SKM-1 treated with dmso at 0.1 percent for 144 hours (cell line): ENCODE data around the gene UIMC1.
"Not testable (repeated sequence)": the region's sequence is repeated elsewhere in the genome, so short reads cannot be mapped to it uniquely, and the experiment has no call there.

ENCODE experiments used
- DNase-seq: peaks from one replicate; lab custom pipeline; 2025; ENCODE audit not compliant: unreplicated experiment; lab: John Stamatoyannopoulos, UW

The UIMC1 gene

GRCh38 chr5:177006265-177006972 lies at the start of gene UIMC1:
Gene UIMC1, minus strand, starts transcription at chr5:177006779. Its CDS starts 24,164 bp downstream, at chr5:176982615.
- peak; percentile 81 for DNase-seq

GRCh38 chr5:177049285-177049684 lies 42.7 kb upstream of the UIMC1 start:
- no peak for DNase-seq

GRCh38 chr5:177048531-177048930 lies 42.0 kb upstream of the UIMC1 start:
- DNase-seq = not testable (repeated sequence)

- no peak for DNase-seq
These were observed 39.1 kb upstream of the UIMC1 start for GRCh38 chr5:177045631-177046030.

GRCh38 chr5:177044641-177045040 lies 38.1 kb upstream of the UIMC1 start:
- DNase-seq = no peak

- DNase-seq = no peak
These were observed 37.4 kb upstream of the UIMC1 start for GRCh38 chr5:177043958-177044357.

- no peak for DNase-seq
These were observed 36.5 kb upstream of the UIMC1 start for GRCh38 chr5:177043114-177043513.

- no peak for DNase-seq
These were observed 35.4 kb upstream of the UIMC1 start for GRCh38 chr5:177041936-177042335.

GRCh38 chr5:177040814-177041420 lies 34.3 kb upstream of the UIMC1 start:
- DNase-seq = no peak

GRCh38 chr5:177036921-177037320 lies 30.3 kb upstream of the UIMC1 start:
- DNase-seq = no peak

GRCh38 chr5:177036443-177036842 lies 29.9 kb upstream of the UIMC1 start:
- DNase-seq = no peak

GRCh38 chr5:177035976-177036375 lies 29.4 kb upstream of the UIMC1 start:
- DNase-seq = no peak

GRCh38 chr5:177029498-177029897 lies 22.9 kb upstream of the UIMC1 start:
- no peak for DNase-seq

GRCh38 chr5:177027665-177028064 lies 21.1 kb upstream of the UIMC1 start:
- DNase-seq = no peak

- DNase-seq = no peak
These were observed 18.6 kb upstream of the UIMC1 start for GRCh38 chr5:177025101-177025601.

- no peak for DNase-seq
These were observed 18.0 kb upstream of the UIMC1 start for GRCh38 chr5:177024559-177024958.

- DNase-seq = no peak
These were observed 16.7 kb upstream of the UIMC1 start for GRCh38 chr5:177023303-177023664.

- DNase-seq = peak; percentile 90
These were observed 16.1 kb upstream of the UIMC1 start, which contains the start of gene ZNF346 for GRCh38 chr5:177022386-177023302. Gene ZNF346, plus strand, starts transcription at chr5:177022696. Its CDS starts 43 bp downstream, at chr5:177022739.

- no peak for DNase-seq
These were observed 13.5 kb upstream of the UIMC1 start for GRCh38 chr5:177020033-177020432.

- no peak for DNase-seq
These were observed 11.8 kb upstream of the UIMC1 start for GRCh38 chr5:177018341-177018740.

GRCh38 chr5:177015156-177015555 lies 8.6 kb upstream of the UIMC1 start:
- no peak for DNase-seq
